IPS-18c (cell line): ENCODE measurements around the gene TARDBP.
"Not testable (repeated sequence)": the region's sequence is repeated elsewhere in the genome, so short reads cannot be mapped to it uniquely, and the experiment has no call there.

Source experiments
- H3K4me3 ChIP-seq: 2 replicates; pipeline ENCODE4 v1.7.0; 2013; ENCODE audit warnings: low read depth, mild to moderate bottlenecking, low read length, moderate library complexity; ENCODE audit not compliant: insufficient read depth
- H3K9me3 ChIP-seq: one replicate; pipeline ENCODE4 v1.6.1; 2013; ENCODE audit warnings: mild to moderate bottlenecking, low read length, moderate library complexity; ENCODE audit not compliant: control insufficient read depth, insufficient read depth

TARDBP gene

DNA sequence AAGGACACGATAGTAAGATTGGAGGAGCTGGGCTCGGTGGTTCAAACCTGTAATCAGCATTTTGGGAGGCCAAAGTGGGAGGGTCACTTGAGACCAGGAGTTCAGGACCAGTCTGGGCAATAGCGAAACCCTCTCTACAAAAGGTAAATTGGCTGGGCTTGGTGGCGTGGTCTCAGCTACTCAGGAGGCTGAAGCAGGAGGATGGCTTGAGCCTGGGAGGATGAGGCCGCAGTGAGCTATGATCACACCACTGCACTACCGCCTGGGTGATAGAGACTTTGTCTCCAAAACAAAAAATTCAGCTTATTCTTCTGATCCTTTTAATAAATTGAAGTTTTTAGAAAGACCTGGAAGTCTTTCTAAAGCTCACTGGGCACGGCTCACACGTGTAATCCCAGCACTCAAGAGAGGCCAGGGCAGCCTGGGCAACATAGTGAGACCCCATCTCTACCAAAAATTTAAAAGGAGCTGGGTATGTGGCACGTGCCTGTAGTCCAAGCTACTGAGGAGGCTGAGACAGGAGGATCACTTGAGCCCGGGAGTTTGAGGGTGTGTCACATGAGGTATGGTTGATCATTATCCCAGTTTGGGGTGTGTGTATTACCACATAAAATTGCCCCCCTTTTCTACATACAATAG, 19.3 kb downstream of the TARDBP start:
- H3K4me3 ChIP-seq = no peak overlapping the region
- no peaks in the 10 kb centered on the region for H3K9me3 ChIP-seq

DNA sequence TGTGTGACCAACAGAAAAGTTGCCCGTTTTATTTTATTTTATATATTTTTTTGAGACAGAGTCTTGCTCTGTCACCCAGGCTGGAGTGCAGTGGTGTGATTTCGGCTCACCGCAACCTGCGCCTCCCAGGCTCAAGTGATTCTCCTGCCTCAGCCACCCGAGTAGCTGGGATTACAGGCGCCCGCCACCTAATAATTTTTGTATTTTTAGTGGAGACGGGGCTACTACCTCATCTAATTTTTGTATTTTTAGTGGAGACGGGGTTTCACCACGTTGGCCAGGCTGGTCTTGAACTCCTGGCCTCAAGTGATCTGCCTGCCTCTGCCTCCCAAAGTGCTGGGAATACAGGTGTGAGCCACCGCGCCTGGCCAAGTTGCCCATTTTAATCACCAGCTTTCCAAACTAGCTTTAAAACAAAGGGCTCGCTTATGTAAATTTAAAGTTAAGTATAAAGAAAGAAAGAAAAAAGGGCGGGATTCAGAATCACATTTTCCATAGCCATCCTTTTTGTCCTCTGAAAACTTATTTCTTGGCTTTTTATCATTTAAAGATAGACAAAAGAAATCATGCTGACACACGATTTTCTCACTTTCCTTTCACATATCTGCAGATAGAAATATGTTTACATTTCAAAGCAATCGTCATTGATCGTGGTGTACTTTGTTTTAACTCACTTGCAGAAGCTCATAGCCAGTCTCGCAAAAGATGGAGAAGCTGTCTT, 24.7 kb downstream of the TARDBP start:
- not testable (repeated sequence) for H3K9me3 ChIP-seq, H3K4me3 ChIP-seq

DNA sequence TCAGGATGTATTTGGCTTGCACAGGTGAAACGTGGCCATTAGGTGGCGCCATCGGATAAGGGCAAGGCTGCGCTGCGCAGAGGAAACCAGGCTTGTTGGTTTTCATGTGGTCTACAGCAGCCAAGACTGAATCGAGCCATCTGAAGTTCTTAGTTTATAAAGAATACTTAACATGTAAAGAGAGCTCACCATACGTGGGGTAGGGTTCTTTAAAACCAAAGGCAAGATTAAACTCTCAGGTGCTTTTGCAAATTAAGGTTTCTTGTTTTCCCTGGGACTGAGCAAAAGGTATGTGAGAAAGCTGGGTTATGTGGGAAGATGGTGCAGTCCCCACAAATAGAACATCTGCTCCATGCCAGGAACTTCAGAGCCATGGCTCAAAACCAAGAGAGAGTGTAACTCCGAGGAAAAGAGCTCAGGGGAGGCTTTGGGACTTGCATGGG, 25.3 kb downstream of the TARDBP start:
- Histone ChIP-seq H3K4me3 (no peak overlapping the region), H3K9me3 (peaks cover 2% of the 10 kb centered on the region)

DNA sequence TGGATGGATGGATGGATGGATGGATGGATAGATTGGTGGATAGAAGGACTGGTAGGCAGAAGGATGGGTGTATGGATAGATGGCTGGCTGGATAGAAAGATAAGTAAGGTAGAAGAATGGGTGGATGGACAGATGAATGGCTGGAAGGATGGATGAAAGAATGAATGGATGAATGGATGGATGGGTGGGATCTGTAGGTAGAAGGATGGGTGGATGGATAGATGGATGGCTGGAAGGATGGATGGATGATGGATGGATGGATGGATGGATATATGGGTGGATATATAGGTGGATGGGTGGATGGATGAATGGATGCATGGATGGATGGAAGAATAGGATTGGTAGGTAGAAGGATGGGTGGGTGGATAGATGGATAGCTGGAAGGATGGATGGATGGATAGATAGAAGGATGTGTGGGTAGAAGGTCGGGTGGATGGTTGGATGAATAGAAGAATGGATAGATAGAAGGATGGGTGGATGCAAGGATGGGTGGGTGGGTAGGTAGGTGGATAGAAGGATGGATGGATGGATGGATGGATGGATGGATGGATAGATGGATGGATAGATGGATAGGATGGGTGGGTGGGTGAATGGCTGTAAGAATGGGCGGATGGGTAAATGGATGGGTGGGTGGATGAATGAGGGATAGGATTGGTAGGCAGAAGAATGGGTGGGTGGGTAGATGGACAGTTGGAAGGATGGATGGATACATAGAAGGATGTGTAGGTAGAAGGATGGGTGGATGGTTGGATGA, 27.1 kb downstream of the TARDBP start:
- no peak overlapping the region for H3K4me3 ChIP-seq

DNA sequence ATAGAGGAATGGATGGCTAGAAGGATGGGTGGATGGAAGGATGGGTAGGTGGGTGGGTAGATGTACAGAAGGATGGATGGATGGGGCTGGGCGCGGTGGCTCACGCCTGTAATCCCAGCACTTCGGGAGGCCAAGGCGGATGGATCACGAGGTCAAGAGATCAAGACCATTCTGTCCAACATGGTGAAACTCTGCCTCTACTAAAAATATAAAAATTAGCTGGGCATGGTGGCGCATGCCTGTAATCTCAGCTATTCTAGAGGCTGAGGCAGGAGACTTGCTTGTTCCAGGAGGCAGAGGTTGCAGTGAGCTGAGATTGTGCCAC, 27.6 kb downstream of the TARDBP start:
- not testable (repeated sequence) for H3K9me3 ChIP-seq, H3K4me3 ChIP-seq

More for the DNA sequence above, 27.1 kb downstream of the TARDBP start:
- peaks cover 2% of the 10 kb centered on the region for H3K9me3 ChIP-seq

DNA sequence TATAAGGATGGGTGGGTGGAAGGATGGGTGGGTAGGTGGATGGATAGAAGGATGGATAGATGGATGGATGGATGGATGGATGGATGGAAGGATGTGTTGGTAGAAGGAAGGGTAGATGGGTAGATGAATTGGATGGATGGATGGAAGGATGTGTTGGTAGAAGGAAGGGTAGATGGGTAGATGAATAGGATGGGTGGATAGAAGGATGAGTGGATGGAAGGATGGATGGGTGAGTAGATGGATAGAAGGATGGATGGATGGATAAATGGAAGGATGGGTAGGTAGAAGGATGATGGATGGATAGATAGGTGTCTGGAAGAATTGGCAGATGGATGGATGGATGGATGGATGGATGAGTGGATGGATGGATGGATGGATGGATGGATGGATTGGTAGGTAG, 28.6 kb downstream of the TARDBP start:
- peaks cover 2% of the 10 kb centered on the region for H3K9me3 ChIP-seq
- no peak overlapping the region for H3K4me3 ChIP-seq

DNA sequence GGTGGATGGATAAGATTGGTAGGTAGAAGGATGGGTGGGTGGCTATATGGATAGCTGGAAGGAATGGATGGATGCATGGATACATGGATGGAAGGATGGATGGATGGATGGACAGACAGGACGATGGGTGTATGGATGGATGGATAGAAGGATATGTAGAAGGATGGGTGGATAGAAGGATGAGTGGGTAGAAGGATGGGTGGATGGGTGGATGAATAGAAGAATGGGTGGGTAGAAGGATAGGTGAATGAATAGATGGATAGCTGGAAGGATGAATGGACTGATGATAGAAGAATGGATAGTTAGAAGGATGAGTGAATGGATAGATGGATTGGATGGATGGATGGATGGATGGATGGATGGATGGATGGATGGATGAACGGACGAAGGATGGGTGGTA, 29.6 kb downstream of the TARDBP start:
- peaks cover 2% of the 10 kb centered on the region for H3K9me3 ChIP-seq
- H3K4me3 ChIP-seq = no peak overlapping the region

DNA sequence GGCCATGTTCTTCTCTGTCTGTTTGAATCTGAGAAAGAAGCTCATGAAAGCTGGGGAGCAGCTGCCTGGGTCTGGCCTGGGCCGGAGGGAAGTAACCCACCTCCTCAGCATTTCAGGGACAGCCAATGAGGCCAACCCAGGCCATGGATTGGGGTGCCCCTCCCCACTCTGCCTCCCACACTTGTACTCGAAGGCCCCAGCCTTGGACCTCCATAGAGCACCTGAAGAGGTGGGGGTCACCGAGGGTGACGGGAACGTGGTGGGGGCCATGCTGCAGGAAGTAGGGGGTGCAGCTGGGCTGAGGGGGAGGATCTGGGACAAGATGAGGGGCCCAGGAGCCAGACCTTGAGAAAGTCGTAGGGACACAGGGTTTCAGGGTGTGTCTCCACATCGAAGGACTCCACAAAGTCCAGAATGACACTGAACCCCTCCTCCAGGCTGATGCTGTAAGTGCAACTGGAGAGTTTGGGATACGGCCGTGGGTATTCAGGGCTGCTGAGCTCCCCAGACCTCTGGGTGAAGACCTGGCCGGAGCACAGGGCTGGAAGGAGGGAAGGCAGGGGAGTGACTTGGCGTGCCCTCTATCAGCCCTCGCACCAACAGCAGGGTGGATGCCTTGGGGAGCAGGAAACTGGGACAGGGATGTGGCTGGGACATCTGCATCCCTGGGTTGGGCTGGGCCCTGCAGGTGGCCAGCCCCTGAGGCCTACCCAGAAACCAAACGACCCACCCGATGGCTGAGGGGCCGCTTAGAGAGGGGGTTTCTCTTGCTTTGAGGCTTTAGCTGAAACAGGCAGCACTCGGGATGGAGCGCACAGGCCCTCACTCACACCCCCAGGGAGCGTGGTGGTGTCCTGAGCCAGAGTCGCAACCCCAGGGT, 30.8 kb downstream of the TARDBP start:
- peaks cover 2% of the 10 kb centered on the region for H3K9me3 ChIP-seq
- H3K4me3 ChIP-seq = no peak overlapping the region

DNA sequence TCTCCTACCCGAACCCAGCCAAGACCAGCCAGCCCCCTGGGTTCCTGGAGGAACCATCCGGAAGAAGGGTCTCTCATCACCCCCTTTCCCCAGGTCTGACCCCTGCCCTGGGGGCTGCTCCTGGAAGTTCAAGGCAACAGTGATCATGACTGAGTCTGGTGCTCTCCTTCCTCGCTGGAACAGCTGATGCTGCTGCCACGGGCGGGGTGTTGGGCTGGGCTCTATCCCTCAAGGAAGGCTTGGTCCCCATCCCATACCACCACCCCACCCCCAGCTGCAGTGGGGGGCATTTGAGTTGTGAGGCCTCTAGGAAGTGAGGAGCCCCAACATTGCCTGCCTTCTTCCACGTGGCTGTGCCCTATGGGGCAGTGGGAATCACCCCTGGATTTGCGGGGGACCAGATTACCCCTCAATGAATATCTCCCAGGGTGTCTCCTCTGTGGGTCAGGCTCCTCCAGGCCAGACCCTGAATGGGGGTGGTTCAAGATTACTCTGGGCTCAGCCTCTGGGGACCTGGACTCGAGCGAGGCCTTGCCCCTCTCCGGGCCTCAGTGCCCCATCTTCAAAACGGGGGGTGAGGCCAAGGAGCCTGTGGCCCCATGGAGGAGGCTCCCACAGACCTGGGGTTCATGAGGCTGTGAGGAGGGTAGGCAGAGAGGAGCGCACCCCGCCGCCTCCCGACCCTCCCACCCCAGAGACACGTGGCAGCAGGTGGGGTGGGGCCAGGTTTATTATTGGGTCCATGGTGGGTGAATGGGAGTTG, 31.8 kb downstream of the TARDBP start:
- no peak overlapping the region for H3K4me3 ChIP-seq
- H3K9me3 ChIP-seq = peaks cover 2% of the 10 kb centered on the region

DNA sequence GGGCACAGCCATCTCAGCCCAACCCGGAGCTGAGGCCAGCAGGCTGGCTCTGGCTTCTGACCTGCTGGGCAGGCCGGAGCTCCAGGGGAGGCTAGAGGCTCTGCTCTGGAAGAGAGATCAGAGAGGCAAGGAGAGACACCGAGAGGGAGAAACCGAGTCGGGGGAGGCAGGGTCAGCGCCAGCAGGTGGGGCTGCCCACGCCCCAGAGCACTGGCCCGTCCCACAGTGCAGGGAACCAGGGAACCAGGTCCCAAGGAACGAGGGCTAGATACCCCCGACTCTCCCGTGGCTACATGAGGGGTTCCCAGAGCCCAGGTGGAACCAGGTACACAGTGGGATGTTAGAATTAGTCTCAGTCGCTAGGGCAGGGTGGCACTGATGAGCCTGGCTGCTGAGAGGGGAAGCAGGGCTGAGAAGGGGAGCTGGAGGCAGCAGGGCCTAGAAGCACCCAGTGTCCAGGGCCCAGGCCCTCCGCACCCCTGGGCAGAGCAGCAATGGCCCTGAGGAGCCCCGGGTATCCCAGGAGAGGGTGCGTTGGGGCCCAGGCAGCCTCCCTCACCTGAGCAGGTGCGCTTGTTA, 32.5 kb downstream of the TARDBP start:
- Histone ChIP-seq H3K9me3 (peaks cover 2% of the 10 kb centered on the region), H3K4me3 (no peak overlapping the region)

DNA sequence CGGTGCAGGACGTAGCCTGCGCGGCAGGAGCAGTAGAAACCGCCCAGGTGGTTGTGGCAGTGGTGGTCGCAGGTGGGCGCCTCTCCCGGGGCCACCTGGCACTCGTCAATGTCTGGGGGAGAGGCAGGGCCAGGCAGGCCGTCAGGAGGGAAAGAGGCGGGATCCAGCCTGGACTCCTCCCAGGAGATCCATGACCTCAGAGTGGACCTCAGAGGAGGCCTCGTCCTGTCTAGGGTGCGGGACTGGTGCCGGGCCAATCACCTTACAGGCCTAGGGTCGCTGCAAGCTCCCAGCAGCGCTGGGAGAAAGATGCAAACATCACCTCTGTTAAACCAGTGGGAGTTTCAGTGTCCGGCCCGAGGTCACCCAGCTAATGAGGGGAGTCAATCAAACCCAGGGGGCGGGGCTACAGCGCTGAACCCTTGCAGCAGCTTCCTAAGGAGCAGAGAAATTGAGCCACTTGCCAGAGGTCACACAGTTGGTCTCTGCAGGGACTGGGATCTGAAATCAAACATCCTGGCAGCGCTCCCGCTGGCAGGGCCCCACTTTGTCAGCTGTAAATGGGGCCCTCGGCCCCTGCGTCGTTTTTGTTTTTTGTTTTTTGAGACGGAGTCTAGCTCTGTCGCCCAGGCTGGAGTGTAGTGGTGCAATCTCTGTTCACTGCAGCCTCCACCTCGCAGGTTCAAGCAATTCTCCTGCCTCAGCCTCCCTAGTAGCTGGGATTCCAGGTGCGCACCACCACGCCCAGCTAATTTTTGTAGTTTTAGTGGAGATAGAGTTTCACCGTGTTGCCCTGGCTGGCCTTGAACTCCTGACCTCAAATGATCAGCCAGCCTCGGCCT, 33.2 kb downstream of the TARDBP start:
- H3K4me3 ChIP-seq = 0 out of 2 replicates have a peak overlapping the region, but pooled peaks have one; percentile 20

DNA sequence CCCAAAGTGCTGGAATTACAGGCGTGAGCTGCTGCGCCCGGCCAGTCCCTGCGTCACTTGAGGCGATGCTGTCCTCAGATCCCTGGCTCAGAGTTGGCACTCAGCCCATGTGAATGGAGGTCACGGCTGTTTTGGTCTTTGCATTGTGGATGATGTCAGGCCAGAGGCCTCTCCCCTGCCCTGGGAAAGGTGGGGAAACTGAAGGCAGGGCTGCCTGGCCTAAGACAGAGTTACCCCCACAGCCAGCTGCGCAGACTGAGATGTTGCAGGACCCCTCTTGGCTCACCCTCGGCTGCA, 33.8 kb downstream of the TARDBP start:
- Histone ChIP-seq H3K9me3 (no peaks in the 10 kb centered on the region), H3K4me3 (no peak overlapping the region)

More for the DNA sequence above, 33.2 kb downstream of the TARDBP start:
- H3K9me3 ChIP-seq = peaks cover 2% of the 10 kb centered on the region

DNA sequence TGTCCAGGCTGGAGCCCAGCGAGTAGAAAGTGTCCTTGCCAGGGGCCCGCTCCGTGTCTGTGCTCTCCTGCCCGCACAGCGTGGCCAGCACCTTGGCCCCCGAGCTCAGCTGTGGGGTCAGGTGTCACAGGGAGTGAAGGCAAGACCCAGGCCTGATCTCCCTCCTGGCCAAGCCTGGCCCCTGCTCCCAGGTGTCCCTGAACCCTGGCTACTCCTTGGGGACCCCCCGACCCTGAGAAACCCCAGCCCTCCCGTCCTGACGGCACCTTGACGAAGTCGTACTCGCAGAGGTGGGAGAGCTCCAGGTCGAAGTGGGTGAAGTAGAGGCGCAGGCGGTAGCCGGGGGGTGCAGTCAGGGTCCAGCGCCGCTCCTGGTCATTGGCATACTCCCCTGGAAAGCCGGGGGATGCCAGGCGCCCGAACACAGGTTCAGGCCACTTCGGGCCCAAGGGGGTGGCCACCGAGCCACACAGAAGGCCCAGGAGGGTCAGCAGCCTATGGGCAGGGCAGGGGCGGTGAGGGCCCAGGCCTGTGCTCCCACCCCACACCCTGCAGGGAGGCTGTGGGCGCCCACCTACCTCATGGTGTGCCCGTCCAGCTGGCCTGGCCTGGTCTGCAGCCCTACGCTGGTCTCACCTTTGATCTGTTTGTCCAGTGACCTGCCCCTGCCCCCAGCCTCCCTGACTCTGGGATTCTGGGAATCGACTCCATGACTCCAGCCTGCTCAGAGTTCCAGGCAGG, 34.3 kb downstream of the TARDBP start, which contains the start of gene MASP2:
MASP2 (minus strand) TSS at position 615 of the 741 bp plus-strand sequence; CDS start at position 583, 32 bp downstream.
- Histone ChIP-seq H3K4me3 (no peak within 1 kb of the TSS), H3K9me3 (no peaks in the 10 kb centered on the region)

DNA sequence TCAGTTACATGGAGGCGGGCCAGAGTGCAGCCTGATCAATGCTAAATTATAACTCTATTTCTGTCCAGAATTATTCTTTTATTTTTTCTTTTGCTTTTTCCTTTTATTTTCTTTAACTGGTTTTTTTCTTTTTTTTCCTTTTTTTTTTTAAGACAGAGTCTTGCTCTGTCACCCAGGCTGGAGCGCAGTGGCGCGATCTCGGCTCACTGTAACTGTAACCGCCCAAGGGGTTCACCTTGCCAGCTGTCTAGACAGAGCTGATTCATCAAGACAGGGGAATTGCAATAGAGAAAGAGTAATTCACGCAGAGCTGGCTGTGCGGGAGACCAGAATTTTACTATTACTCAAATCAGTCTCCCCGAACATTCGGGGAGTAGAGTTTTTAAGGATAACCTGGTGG, 38.7 kb downstream of the TARDBP start:
- not testable (repeated sequence) for H3K4me3 ChIP-seq, H3K9me3 ChIP-seq
